ENCODE results near the gene CREBL2.
"Not testable (repeated sequence)": the region's sequence is repeated elsewhere in the genome, so short reads cannot be mapped to it uniquely, and the experiment has no call there.

- TF ChIP-seq, protein P1, sequence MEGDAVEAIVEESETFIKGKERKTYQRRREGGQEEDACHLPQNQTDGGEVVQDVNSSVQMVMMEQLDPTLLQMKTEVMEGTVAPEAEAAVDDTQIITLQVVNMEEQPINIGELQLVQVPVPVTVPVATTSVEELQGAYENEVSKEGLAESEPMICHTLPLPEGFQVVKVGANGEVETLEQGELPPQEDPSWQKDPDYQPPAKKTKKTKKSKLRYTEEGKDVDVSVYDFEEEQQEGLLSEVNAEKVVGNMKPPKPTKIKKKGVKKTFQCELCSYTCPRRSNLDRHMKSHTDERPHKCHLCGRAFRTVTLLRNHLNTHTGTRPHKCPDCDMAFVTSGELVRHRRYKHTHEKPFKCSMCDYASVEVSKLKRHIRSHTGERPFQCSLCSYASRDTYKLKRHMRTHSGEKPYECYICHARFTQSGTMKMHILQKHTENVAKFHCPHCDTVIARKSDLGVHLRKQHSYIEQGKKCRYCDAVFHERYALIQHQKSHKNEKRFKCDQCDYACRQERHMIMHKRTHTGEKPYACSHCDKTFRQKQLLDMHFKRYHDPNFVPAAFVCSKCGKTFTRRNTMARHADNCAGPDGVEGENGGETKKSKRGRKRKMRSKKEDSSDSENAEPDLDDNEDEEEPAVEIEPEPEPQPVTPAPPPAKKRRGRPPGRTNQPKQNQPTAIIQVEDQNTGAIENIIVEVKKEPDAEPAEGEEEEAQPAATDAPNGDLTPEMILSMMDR (IDR thresholded peaks at IDR 0.05 in 2 of 3, conservative IDR thresholded peaks at IDR 0.05 in 1 of 3; ENCODE audit: control insufficient read depth in 2 of 3, extremely low read depth in 1 of 3, insufficient read depth in 1 of 3, low read depth in 3 of 3, low read length in 3 of 3): not testable (repeated sequence)
- not testable (repeated sequence) for TF ChIP-seq CHD1 (IDR thresholded peaks at IDR 0.05; ENCODE audit: low read depth, low read length); ZZZ3 (IDR thresholded peaks at IDR 0.05; ENCODE audit: control insufficient read depth, insufficient read length, low read depth)
Observed at GRCh38 chr12:12580716-12581115, 31.0 kb upstream of the CREBL2 start.

Measured in GM12878 (cell line).